AG04450 (cell line): ENCODE data around the gene AKAP6. TPM values are rescaled to one million over a fixed set of nuclear protein-coding genes. Genes with fewer than 3 reads are reported as not detected.

Source experiments
- CTCF ChIA-PET: fragments of 300-600, 350-600 bp; formaldehyde crosslinking; extraction: SDS; loops from one replicate; lab custom pipeline; 2022; ENCODE audit warnings: antibody characterized with exemption, inconsistent platforms; lab: Charles Lee
- POLR2A ChIA-PET: fragments of 350-600 bp; formaldehyde crosslinking; extraction: SDS; loops from one replicate; lab custom pipeline; 2021; ENCODE audit warnings: antibody characterized with exemption, inconsistent platforms; lab: Yijun Ruan, JAX
- DNase-seq: peaks from one replicate; pipeline ENCODE4 v3.0.0-alpha.2; 2011; ENCODE audit warnings: low read depth, low spot score
- H3K27ac ChIP-seq: one replicate; pipeline ENCODE4 v1.5.1; 2012; ENCODE audit warnings: low read depth, low read length, control low read depth
- H3K27me3 ChIP-seq: one replicate; pipeline ENCODE4 v1.6.0; 2012; ENCODE audit warnings: low read length; ENCODE audit not compliant: control insufficient read depth, insufficient read depth
- H3K4me3 ChIP-seq: 2 replicates; pipeline ENCODE4 v1.5.1; 2011; ENCODE audit warnings: mild to moderate bottlenecking, low read depth, low read length, control low read depth
- H3K9me3 ChIP-seq: 2 replicates; pipeline ENCODE4 v1.5.1; 2012; ENCODE audit warnings: low read length; ENCODE audit not compliant: control insufficient read depth, insufficient read depth
- polyA plus RNA-seq: library from polyadenylated mRNA; depleted of rRNA; stranded (reverse); fragments of >200 nt; gene quantifications from 2 replicates; pipeline ENCODE4 v1.2.3, GENCODE V29; 2011
- TF ChIP-seq, protein P1 (sequence below): IDR thresholded peaks from 2 replicates; pipeline ENCODE4 v1.5.1; 2011; ENCODE audit warnings: low read depth, low read length, control low read depth, inconsistent platforms

AKAP6 gene
- polyA plus RNA-seq, 1 experiment, result 0.78 TPM

DNA sequence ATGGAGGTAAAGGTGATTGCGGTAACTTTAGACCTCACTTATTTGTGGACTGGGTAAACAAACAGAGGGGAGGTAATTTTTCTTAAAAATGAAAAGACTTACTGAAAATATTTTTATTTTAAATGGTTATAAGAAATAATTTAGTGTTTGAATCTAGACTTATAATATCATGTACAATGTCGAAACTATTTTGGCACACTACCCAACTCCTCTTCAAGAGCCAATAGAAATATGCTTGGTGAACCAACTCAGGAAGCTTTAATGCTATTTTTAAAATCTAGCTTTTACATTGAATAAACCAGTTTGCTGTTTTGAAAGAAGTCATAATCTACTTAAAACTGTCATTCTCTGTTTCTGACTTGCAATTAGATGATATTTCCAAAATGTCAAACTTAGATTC lies 433.8 kb downstream of the AKAP6 start:
- Histone ChIP-seq H3K27me3 (no peaks in the 10 kb centered on the region), H3K9me3 (no peaks in the 10 kb centered on the region), H3K27ac (no peak overlapping the region), H3K4me3 (no peak overlapping the region)
- no peak for DNase-seq
- TF ChIP-seq, protein P1, sequence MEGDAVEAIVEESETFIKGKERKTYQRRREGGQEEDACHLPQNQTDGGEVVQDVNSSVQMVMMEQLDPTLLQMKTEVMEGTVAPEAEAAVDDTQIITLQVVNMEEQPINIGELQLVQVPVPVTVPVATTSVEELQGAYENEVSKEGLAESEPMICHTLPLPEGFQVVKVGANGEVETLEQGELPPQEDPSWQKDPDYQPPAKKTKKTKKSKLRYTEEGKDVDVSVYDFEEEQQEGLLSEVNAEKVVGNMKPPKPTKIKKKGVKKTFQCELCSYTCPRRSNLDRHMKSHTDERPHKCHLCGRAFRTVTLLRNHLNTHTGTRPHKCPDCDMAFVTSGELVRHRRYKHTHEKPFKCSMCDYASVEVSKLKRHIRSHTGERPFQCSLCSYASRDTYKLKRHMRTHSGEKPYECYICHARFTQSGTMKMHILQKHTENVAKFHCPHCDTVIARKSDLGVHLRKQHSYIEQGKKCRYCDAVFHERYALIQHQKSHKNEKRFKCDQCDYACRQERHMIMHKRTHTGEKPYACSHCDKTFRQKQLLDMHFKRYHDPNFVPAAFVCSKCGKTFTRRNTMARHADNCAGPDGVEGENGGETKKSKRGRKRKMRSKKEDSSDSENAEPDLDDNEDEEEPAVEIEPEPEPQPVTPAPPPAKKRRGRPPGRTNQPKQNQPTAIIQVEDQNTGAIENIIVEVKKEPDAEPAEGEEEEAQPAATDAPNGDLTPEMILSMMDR, result no peak
- ChIA-PET POLR2A (no interaction called here), CTCF (no interaction called here)

DNA sequence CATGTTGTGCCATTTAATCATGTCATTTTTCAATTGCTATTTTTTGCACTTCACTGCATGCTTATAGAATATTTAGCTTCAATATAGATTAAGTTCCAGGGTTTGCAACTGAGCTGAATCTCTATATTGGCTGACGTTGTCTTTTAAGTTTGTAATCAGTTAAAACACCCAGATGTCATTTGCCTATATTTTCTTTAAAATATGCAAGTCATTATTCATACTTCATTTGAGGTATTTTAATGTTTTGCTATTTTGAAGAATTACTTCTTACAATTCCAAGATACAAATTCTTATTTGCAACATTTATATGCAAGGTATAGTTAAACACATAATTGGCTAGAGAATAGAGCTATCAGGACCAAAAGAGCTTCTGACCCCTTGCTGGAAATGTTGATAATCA lies 434.6 kb downstream of the AKAP6 start:
- Histone ChIP-seq H3K9me3 (no peaks in the 10 kb centered on the region), H3K27ac (no peak overlapping the region), H3K4me3 (no peak overlapping the region), H3K27me3 (no peaks in the 10 kb centered on the region)
- ChIA-PET CTCF (no interaction called here), POLR2A (no interaction called here)
- no peak for DNase-seq
- TF ChIP-seq, protein P1, result no peak

DNA sequence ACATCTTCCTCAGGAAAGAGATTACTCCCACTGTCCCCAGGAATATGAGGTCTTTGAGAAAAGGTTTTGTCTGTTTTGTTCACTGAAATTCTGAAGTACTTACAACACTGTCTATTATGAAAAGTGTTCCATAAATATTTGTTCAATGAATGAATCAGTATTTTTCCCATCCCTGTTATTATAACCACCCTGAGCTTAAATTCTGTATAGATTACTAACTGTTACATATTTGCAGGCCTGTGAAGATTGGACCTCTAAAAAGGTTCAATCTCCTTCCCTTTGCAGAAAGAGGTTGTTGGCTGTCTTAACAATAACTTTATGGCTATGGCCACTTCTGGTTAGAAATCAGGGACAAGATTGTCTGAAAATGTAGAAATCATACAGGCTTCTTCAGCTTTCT lies 435.0 kb downstream of the AKAP6 start:
- DNase-seq, result no peak
- TF ChIP-seq, protein P1, result no peak
- ChIA-PET POLR2A (no interaction called here), CTCF (no interaction called here)
- no peaks in the 10 kb centered on the region for H3K27me3 ChIP-seq
- no peaks in the 10 kb centered on the region for H3K9me3 ChIP-seq
- no peak overlapping the region for H3K27ac ChIP-seq
- H3K4me3 ChIP-seq, result no peak overlapping the region

DNA sequence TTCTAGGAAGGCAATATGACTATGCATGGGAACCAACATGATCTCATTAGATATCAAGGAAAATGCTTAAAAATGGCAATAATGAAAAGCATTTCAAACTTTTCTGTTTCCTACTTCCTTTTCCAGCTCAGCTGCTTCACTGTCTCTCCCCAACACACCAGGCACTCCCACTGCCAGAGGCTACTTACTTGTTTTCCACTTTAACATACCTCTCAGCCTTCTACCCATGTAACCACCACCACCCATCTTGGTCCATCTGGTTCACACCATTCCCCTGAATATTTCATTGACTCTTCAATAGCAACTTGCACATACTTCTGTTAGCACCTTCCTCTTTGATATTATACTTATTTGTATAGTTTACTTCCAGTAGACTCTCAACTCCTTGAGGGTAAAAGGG lies 441.3 kb downstream of the AKAP6 start:
- TF ChIP-seq, protein P1, result no peak
- Histone ChIP-seq H3K27ac (no peak overlapping the region), H3K27me3 (no peaks in the 10 kb centered on the region), H3K9me3 (no peaks in the 10 kb centered on the region), H3K4me3 (no peak overlapping the region)
- POLR2A ChIA-PET, result no interaction called here
- no peak for DNase-seq
- CTCF ChIA-PET, result no interaction called here

DNA sequence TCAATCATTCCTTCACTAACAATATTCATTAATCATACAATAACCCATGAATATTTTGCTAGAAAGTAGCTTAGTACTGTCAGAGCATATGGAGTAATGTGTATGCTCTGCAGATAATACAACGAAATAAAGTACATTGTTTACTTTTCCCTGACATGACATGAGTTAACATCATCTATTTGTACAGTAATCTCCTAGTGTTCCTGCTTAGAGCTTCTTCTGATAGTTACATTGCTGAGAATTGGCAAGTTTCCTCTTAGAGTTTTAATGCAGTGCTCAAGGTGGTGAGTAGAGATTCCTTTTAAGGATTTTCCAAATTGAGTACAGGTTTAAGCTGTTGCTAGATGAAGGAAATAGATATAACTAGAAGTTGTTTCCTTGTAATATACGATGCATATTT lies 445.1 kb downstream of the AKAP6 start:
- H3K9me3 ChIP-seq, result no peaks in the 10 kb centered on the region
- POLR2A ChIA-PET, result no interaction called here
- DNase-seq, result no peak
- H3K27me3 ChIP-seq, result no peaks in the 10 kb centered on the region
- CTCF ChIA-PET, result no interaction called here
- TF ChIP-seq, protein P1, result no peak
- no peak overlapping the region for H3K4me3 ChIP-seq
- H3K27ac ChIP-seq, result no peak overlapping the region
